GM18868 (cell line): ENCODE measurements around the gene MUTYH.

ENCODE experiments used
- ATAC-seq: cut with Tn5 transposase; IDR thresholded peaks from one replicate; pipeline ENCODE4 v1.9.1; 2021; ENCODE audit warnings: mild to moderate bottlenecking, moderate library complexity; ENCODE audit not compliant: unreplicated experiment

Gene MUTYH

GRCh38 chr1:45351508-45351907, 11.3 kb upstream of the MUTYH start:
- ATAC-seq = no peak

- ATAC-seq = no peak
Observed at GRCh38 chr1:45348966-45349677, 8.9 kb upstream of the MUTYH start.

GRCh38 chr1:45348609-45348965, 8.3 kb upstream of the MUTYH start:
- ATAC-seq = no peak

GRCh38 chr1:45348020-45348419, 7.8 kb upstream of the MUTYH start:
- ATAC-seq = no peak

- ATAC-seq = no peak
Observed at GRCh38 chr1:45346473-45346872, 6.2 kb upstream of the MUTYH start.

- no peak for ATAC-seq
Observed at GRCh38 chr1:45345014-45345413, 4.8 kb upstream of the MUTYH start.

- ATAC-seq = no peak
Observed at GRCh38 chr1:45344499-45344898, 4.3 kb upstream of the MUTYH start.

- ATAC-seq = no peak
Observed at GRCh38 chr1:45340816-45341466, 701 bp upstream of the MUTYH start.

- ATAC-seq = no peak
Observed at GRCh38 chr1:45337630-45338325, 2.5 kb downstream of the MUTYH start.

GRCh38 chr1:45335855-45336324, 4.3 kb downstream of the MUTYH start:
- no peak for ATAC-seq

- ATAC-seq = no peak
Observed at GRCh38 chr1:45334308-45335245, 5.7 kb downstream of the MUTYH start.

- no peak for ATAC-seq
Observed at GRCh38 chr1:45332346-45332720, 7.9 kb downstream of the MUTYH start.

GRCh38 chr1:45331436-45332345, 8.5 kb downstream of the MUTYH start:
- ATAC-seq = no peak

GRCh38 chr1:45329445-45329844, 10.8 kb downstream of the MUTYH start:
- ATAC-seq = no peak

GRCh38 chr1:45328680-45329079, 11.6 kb downstream of the MUTYH start:
- no peak for ATAC-seq

GRCh38 chr1:45327644-45328515, 12.4 kb downstream of the MUTYH start:
- ATAC-seq = no peak

GRCh38 chr1:45326627-45327623, 13.3 kb downstream of the MUTYH start, which contains the start of gene HPDL:
HPDL (plus strand) TSS chr1:45326895; CDS start chr1:45327149, 254 bp downstream.
- peak; percentile 56 for ATAC-seq
